Choroid plexus epithelial cell (primary cell): ENCODE measurements around the gene WBP1.
"Not testable (repeated sequence)": the region's sequence is repeated elsewhere in the genome, so short reads cannot be mapped to it uniquely, and the experiment has no call there.

Experiments used
- DNase-seq: peaks from one replicate; pipeline ENCODE4 v3.0.0-alpha.2; 2010; ENCODE audit warnings: low read depth
- H3K4me3 ChIP-seq: 2 replicates; pipeline ENCODE4 v1.5.1; 2011; ENCODE audit warnings: low read depth, mild to moderate bottlenecking, control low read depth, low read length, moderate library complexity
- CTCF ChIP-seq: conservative IDR thresholded peaks from 2 replicates; pipeline ENCODE4 v1.5.1; 2011; ENCODE audit warnings: low read depth, mild to moderate bottlenecking, control low read depth, inconsistent platforms, low read length, moderate library complexity

Gene WBP1

GRCh38 chr2:74462786-74463105, 4.5 kb downstream of the WBP1 start:
- no peak overlapping the region for H3K4me3 ChIP-seq
- DNase-seq: no peak
- no peak for TF ChIP-seq CTCF

GRCh38 chr2:74464406-74464805, 6.2 kb downstream of the WBP1 start:
- no peak for DNase-seq
- no peak for TF ChIP-seq CTCF
- peak overlapping the region; percentile 92 for H3K4me3 ChIP-seq

- H3K4me3 ChIP-seq: not testable (repeated sequence)
Measured at GRCh38 chr2:74470742-74471141, 12.5 kb downstream of the WBP1 start.

GRCh38 chr2:74471332-74472065, 13.3 kb downstream of the WBP1 start:
- H3K4me3 ChIP-seq: peak overlapping the region; percentile 89
- TF ChIP-seq CTCF: no peak
- no peak for DNase-seq

More at GRCh38 chr2:74470742-74471141, 12.5 kb downstream of the WBP1 start:
- DNase-seq: not testable (repeated sequence)

GRCh38 chr2:74472086-74472944, 14.1 kb downstream of the WBP1 start, which contains the start of gene MRPL53:
TSS of gene MRPL53 (minus strand) at chr2:74472680. CDS start at chr2:74472660, 20 bp downstream.
- TF ChIP-seq CTCF: no peak
- H3K4me3 ChIP-seq: peak within 1 kb of the TSS; percentile 89
- peak; percentile 97 for DNase-seq

GRCh38 chr2:74472945-74473258, 14.7 kb downstream of the WBP1 start:
- no peak for DNase-seq
- H3K4me3 ChIP-seq: peak overlapping the region; percentile 89

GRCh38 chr2:74474481-74474880, 16.2 kb downstream of the WBP1 start:
- no peak for TF ChIP-seq CTCF

More at GRCh38 chr2:74472945-74473258, 14.7 kb downstream of the WBP1 start:
- no peak for TF ChIP-seq CTCF

More at GRCh38 chr2:74474481-74474880, 16.2 kb downstream of the WBP1 start:
- no peak for DNase-seq
- H3K4me3 ChIP-seq: no peak overlapping the region
